Hematopoietic multipotent progenitor cell treated with erythropoietin and hydrocortisone succinate and interleukin-3 and kit ligand, for 8 days (in vitro differentiated cells): ENCODE measurements around the gene CACNB2.

Source experiments
- DNase-seq: peaks from one replicate; pipeline ENCODE4 v3.0.0-alpha.2; 2015

CACNB2 gene

DNA sequence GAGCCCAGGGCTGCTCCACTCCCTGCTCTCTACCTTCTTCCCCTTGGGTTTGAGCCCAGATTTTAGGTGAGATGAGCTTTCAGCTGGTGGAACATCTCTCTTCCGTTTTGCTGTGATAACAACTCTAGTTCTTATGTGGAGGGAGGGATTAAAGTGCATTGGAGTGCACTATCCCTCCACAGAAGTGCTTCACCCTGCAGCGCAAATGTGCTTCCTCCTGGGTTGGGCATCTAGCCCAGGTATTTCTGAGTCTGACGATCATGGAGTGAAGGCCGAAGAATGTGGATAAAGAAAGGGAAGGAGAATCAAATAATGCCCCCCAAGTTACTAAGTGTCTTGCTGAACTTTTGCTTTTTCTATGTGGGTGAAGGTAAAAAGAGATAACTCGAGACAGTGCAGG is 157.4 kb downstream of the CACNB2 start:
- DNase-seq: no peak

GRCh38 chr10:18298256-18298655 is 158.0 kb downstream of the CACNB2 start:
- DNase-seq: no peak

DNA sequence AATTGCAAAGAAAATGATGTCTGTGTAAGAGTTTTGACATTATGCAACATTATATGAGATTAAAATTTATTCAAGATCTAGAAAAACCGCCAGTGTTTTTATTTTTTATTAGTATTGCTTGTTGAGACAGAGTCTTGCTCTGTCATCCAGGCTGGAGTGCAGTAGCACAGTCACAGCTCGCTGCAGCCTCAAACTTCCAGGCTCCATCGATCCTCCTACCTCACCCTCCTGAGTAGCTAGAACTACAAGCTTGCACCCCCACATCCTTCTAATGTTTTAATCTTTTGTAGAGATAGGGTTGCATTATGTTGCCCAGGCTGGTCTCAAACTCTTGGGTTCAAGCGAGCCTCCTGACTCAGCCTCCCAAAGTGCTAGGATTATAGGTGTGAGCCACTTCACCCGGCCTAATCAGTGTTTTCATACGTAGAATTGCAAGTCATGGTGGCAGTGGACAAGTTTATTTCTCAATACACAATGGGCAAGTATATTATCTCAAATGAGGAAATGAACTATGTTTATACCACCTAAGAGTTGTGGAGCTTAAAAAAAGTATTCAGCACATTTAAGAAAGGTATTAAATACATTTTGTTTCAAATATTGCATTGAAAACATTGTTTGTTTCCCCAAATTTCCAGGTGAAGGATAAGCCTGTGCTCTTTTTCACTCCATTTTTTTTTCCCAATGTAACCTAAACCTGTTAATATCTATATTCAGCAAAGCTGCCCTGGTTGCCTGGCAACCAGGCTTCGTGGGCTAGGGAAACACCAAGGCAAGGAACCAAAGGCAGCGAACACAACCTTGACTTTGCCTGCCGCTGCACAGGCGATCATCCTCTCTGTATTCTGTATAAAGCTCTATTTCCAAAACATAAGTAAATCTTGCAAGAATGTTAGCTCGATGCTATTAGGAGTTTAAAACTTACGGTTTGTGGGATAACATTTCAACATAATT is 163.9 kb downstream of the CACNB2 start:
- no peak for DNase-seq

DNA sequence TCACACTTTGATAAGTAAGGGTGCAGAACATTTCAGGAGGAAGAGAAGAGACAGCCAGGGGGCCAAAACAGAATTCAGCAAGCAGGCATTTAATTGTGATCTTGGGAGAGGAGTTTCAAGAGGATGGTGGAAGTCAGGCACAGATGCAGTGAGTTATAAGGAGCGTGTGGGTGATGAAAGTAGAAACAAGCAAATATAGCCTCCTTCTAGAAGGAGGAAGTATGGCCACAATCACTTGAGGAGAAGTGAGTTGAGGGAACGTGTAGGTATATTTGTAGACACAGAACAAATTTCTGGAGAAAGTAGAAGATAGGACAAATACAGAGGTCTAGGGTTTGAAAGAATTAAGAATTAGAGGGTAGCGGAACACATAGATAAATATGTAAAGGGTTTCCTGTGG is 165.8 kb downstream of the CACNB2 start:
- no peak for DNase-seq

DNA sequence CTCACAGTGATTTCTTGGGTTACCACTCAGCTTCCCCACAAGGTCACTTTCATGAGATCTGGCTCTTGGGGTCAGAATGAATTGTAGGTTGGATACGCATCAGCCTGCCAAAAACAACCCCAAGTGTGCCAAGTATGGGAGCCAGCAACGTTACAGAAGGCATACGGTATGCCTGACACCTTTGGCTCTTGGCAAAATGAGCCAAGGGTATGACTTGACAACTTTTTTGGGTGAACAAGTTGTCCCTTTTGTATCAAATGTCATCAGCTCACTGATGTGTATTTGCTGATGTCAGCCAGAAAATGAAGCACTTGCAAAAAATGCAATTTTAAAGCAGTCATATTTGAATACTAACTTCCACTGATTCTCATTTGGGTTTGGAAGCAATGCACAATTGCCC is 168.4 kb downstream of the CACNB2 start:
- DNase-seq: no peak

GRCh38 chr10:18310761-18311160 is 170.5 kb downstream of the CACNB2 start:
- no peak for DNase-seq

GRCh38 chr10:18312374-18313139 is 172.3 kb downstream of the CACNB2 start:
- DNase-seq: peak; percentile 21

GRCh38 chr10:18313140-18313530 is 172.9 kb downstream of the CACNB2 start:
- no peak for DNase-seq

GRCh38 chr10:18313626-18314025 is 173.4 kb downstream of the CACNB2 start:
- no peak for DNase-seq

GRCh38 chr10:18319628-18320027 is 179.4 kb downstream of the CACNB2 start:
- DNase-seq: no peak

- DNase-seq: no peak
Measured at GRCh38 chr10:18321371-18321770, 181.1 kb downstream of the CACNB2 start.

DNA sequence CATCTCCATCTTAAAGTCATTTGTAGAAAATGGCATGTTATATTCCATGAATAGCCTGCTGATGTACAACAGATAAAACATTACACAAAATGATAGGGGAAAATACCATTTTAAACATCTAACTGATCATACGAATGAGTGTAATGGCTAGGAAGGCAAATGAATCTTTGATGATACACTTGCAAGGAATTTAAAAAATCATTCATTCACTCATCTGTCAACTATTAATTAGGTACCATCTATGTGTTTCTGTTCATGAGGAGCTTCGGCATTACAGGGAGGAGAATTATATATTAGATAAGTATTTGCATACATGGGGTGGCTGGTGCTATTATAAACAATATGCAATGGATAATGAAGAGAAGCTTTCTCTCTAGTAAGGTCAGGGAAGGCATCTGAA is 183.7 kb downstream of the CACNB2 start:
- DNase-seq: no peak

GRCh38 chr10:18325410-18325809 is 185.2 kb downstream of the CACNB2 start:
- DNase-seq: no peak

DNA sequence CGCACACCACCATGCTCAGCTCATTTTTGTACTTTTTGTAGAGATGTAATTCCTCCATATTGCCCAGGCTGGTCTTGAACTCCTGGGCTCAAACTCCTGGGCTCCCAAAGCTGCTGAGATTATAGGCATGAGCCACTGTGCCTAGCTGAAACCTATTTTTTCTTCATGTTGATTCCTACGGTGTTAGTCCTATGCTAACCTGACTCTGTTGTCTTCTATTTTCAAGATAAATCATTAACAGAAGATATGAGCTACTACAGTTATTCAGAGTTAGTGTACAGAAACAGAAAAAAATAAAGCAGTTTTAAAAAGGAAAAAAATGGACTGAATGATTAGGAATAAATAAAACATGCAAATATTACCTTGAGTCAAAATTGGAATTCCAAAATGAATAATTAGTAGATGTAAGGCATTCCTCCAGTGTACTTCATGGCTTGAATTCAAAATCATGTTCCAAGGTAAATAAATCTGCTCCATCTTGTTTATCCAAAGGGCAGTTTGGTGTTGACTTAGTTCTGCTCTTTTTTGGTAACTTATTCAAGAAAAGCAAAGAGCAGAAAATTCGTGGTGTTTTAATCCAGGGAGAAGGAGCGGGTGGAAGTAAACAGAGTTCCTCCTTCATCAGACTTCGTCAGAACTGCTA is 185.8 kb downstream of the CACNB2 start:
- DNase-seq: no peak

DNA sequence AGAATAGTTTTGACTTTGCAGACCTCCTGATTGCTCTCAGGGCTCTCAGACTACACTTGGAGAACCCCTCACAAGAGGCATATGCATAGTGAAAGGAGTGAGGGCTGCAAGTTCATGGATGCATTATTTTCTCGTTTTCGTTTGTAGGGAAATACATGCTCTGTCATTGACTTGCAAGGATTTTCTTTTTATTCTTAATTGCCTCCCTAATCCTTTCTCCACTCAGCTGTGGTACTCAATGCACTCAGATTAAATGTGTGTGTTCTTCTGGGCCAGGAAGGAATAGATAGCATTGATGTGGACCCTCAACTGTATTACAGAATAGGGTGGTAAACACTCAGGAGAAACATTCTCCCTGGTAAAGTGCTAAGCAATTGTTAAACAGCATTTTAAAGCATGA is 188.7 kb downstream of the CACNB2 start:
- no peak for DNase-seq

DNA sequence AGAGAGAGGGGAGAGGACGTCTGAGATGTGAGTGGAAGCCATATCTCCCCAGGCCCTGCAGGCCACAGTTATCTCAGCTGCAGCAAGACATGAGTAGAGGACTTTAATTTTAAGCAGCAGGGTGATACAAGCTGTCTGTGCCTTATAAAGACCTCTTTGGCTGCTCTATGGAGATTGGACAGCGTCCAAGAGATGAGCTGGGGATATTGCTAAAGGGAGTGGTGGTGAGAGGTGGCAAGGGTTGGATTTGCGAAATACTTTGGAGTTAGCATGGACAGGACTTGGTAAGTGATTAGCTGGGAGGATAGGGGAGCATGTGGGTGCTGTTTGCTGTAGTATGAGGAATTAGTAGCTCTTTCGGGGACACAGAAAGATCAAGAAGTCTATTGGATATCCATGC is 191.8 kb downstream of the CACNB2 start:
- DNase-seq: no peak

DNA sequence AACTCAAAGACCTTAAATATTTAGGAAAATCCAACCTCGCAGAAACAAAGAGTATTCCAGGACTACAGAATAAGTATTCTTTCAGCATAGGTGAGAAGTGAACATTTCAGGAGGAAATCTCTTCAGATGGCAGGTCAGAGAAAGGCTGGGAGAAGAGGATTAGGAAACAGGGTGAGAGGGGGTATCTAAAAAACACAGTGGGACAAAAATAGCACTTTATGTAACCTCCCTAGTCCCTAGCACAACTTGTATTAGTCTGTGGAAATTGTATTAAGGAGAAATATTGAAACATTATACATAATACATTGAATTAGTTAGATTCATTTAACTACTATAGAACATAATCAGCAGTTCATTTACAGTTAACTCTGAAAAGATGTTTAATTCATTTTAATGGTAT is 192.3 kb downstream of the CACNB2 start:
- DNase-seq: no peak

GRCh38 chr10:18333621-18334020 is 193.4 kb downstream of the CACNB2 start:
- DNase-seq: no peak

- no peak for DNase-seq
Measured at GRCh38 chr10:18334116-18334867, 194.1 kb downstream of the CACNB2 start.

- DNase-seq: no peak
Measured at GRCh38 chr10:18340496-18341051, 200.3 kb downstream of the CACNB2 start.

- DNase-seq: no peak
Measured at GRCh38 chr10:18341055-18341454, 200.8 kb downstream of the CACNB2 start.

DNA sequence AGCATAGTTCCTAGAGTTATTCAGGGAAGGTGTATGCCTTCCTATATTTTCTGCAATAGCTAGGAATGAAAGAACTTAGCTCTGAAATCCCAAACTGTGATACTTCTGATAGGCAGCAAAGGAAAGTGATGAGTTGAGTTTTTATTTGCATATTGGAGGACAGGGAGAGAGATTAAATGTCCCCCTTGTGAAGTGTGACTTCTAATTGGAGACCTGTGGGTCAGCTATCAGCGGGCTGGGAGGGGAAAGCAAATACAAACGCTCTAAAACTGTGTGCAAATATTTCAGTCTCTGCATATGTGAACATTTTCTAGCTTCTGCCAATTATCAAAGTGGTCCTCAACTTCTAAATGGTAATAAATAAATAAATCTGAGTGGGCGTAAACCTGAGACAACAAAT is 203.3 kb downstream of the CACNB2 start:
- no peak for DNase-seq

DNA sequence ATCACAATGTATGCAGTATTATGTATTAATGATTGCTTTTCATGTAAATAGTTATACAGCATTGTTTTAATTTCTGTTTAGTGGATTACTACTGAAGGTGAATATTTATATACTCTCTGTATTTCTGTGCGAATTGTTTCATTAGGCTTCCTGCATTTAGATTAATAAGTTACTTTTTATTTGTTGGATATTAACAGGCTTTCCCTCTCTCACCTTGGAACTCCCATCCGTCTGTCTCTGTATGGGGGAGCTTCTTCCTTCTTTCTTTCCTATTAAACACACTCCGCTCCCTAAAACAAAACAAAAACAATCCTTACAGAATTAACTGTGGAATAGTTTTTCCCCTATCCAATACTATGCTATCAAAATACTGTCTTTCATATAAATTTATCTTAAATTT is 205.1 kb downstream of the CACNB2 start:
- DNase-seq: no peak
